Liver (tissue), 3 donors: ENCODE measurements around the gene KDM3B.

Experiments
- EGR1 ChIP-seq, 2 donors: IDR thresholded peaks; 2 replicates each; pipeline ENCODE4 v1.6.1; 2016 to 2018; ENCODE audit warnings: antibody characterized with exemption in 2 of 2, low read depth in 2 of 2
- FOXA1 ChIP-seq: IDR thresholded peaks from 2 replicates; pipeline ENCODE4 v1.6.1; 2016; ENCODE audit warnings: antibody characterized with exemption
- GABPA ChIP-seq, 2 donors: IDR thresholded peaks in 1 of 2; conservative IDR thresholded peaks in 1 of 2; 2 replicates each; pipeline ENCODE4 v1.6.1; 2016; ENCODE audit warnings: antibody characterized with exemption in 2 of 2, mild to moderate bottlenecking in 1 of 2, moderate library complexity in 1 of 2
- HNF4A ChIP-seq, 2 donors: conservative IDR thresholded peaks; 2 replicates each; pipeline ENCODE4 v1.6.1; 2016; ENCODE audit warnings: antibody characterized with exemption in 2 of 2, mild to moderate bottlenecking in 2 of 2
- JUND ChIP-seq, 2 donors: IDR thresholded peaks; 2 replicates each; pipeline ENCODE4 v1.6.1; 2016; ENCODE audit warnings: antibody characterized with exemption in 2 of 2
- NR2F2 ChIP-seq: IDR thresholded peaks from 2 replicates; pipeline ENCODE4 v1.6.1; 2016; ENCODE audit warnings: antibody characterized with exemption
- RAD21 ChIP-seq, 2 donors: IDR thresholded peaks; 2 replicates each; pipeline ENCODE4 v1.6.1; 2016; ENCODE audit warnings: antibody characterized with exemption in 2 of 2, mild to moderate bottlenecking in 2 of 2
- RXRA ChIP-seq, 2 donors: IDR thresholded peaks; 2 replicates each; pipeline ENCODE4 v1.6.1; 2017 to 2018; ENCODE audit warnings: antibody characterized with exemption in 2 of 2, mild to moderate bottlenecking in 1 of 2
- SP1 ChIP-seq: IDR thresholded peaks from 2 replicates; pipeline ENCODE4 v1.6.1; 2018; ENCODE audit warnings: antibody characterized with exemption, mild to moderate bottlenecking
- TAF1 ChIP-seq: conservative IDR thresholded peaks from 2 replicates; pipeline ENCODE4 v1.6.1; 2016; ENCODE audit warnings: antibody characterized with exemption, mild to moderate bottlenecking
- TF ChIP-seq, protein P1 (sequence below): fragments of 150-350 bp; IDR thresholded peaks from 2 replicates; pipeline ENCODE4 v1.5.1; 2017; ENCODE audit warnings: improper control_type of control experiment, low read depth, low read length; ENCODE audit not compliant: missing input control
- TF ChIP-seq, protein P2 (sequence below): IDR thresholded peaks from 2 replicates; pipeline ENCODE4 v1.6.1; 2016; ENCODE audit warnings: antibody characterized with exemption
- TF ChIP-seq, protein P3 (sequence below): IDR thresholded peaks from 2 replicates; pipeline ENCODE4 v1.6.1; 2016; ENCODE audit warnings: antibody characterized with exemption, mild to moderate bottlenecking
- TF ChIP-seq, protein P4 (sequence below): IDR thresholded peaks from 2 replicates; pipeline ENCODE4 v1.6.1; 2016; ENCODE audit warnings: antibody characterized with exemption
- donor health status: healthy.
- donor health status: healthy.

DNA sequence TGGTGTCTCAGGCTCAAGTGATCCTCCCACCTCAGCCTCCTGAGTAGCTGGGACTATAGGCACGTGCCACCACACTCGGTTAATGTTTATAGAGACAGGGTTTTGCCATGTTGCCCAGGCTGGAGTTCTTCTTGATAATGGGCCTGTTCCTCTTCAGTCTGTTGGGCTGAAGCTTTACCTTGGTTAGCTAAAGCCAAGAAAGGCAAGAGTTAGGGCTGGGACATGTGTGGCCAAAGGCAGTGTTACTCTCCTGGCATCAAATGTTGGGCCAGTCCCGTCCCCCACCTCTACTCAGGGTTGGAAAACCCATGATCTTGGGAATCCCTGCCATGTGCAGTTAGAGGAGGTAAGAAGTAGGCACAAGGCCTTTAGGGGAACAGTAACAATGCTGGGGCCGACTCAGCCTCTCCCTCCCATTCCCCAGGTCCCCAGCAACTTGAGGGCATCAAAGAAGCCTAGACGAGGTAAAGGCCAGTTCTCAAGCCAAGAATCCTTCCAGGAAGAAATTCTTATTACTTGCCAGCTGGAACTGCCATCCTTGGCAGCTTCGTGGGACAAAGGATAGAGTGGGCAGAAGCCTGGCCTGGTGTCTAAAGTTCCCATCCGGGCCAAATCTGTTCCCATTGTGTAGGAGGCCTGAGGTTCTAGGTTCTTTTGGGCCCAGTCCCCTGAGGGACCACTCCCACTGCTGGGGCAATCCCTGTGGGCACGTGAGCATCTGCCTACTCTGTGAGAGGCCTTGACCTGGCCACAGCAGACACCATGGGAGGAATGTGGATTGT is 117.2 kb downstream of the KDM3B start:
- TF ChIP-seq, protein P1, sequence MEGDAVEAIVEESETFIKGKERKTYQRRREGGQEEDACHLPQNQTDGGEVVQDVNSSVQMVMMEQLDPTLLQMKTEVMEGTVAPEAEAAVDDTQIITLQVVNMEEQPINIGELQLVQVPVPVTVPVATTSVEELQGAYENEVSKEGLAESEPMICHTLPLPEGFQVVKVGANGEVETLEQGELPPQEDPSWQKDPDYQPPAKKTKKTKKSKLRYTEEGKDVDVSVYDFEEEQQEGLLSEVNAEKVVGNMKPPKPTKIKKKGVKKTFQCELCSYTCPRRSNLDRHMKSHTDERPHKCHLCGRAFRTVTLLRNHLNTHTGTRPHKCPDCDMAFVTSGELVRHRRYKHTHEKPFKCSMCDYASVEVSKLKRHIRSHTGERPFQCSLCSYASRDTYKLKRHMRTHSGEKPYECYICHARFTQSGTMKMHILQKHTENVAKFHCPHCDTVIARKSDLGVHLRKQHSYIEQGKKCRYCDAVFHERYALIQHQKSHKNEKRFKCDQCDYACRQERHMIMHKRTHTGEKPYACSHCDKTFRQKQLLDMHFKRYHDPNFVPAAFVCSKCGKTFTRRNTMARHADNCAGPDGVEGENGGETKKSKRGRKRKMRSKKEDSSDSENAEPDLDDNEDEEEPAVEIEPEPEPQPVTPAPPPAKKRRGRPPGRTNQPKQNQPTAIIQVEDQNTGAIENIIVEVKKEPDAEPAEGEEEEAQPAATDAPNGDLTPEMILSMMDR: no peak
- TF ChIP-seq, protein P2, sequence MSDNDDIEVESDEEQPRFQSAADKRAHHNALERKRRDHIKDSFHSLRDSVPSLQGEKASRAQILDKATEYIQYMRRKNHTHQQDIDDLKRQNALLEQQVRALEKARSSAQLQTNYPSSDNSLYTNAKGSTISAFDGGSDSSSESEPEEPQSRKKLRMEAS: no peak
- TF ChIP-seq JUND (IDR thresholded peaks at IDR 0.05) (peak in 1 of 2 donors; percentile 95), RAD21 (IDR thresholded peaks at IDR 0.05) (peak in 1 of 2 donors; percentile 28), GABPA (IDR thresholded peaks at IDR 0.05 in 1 of 2, conservative IDR thresholded peaks at IDR 0.05 in 1 of 2) (no peak), TAF1 (peak; percentile 50), SP1 (peak; percentile 26), NR2F2 (no peak), EGR1 (IDR thresholded peaks at IDR 0.05; ENCODE audit: low read depth in 2 of 2) (peak in 1 of 2 donors; percentile 78), FOXA1 (no peak), RXRA (IDR thresholded peaks at IDR 0.05) (peak in 1 of 2 donors; percentile 9), HNF4A (conservative IDR thresholded peaks at IDR 0.05) (peak in 1 of 2 donors; percentile 41)
- TF ChIP-seq, protein P3, sequence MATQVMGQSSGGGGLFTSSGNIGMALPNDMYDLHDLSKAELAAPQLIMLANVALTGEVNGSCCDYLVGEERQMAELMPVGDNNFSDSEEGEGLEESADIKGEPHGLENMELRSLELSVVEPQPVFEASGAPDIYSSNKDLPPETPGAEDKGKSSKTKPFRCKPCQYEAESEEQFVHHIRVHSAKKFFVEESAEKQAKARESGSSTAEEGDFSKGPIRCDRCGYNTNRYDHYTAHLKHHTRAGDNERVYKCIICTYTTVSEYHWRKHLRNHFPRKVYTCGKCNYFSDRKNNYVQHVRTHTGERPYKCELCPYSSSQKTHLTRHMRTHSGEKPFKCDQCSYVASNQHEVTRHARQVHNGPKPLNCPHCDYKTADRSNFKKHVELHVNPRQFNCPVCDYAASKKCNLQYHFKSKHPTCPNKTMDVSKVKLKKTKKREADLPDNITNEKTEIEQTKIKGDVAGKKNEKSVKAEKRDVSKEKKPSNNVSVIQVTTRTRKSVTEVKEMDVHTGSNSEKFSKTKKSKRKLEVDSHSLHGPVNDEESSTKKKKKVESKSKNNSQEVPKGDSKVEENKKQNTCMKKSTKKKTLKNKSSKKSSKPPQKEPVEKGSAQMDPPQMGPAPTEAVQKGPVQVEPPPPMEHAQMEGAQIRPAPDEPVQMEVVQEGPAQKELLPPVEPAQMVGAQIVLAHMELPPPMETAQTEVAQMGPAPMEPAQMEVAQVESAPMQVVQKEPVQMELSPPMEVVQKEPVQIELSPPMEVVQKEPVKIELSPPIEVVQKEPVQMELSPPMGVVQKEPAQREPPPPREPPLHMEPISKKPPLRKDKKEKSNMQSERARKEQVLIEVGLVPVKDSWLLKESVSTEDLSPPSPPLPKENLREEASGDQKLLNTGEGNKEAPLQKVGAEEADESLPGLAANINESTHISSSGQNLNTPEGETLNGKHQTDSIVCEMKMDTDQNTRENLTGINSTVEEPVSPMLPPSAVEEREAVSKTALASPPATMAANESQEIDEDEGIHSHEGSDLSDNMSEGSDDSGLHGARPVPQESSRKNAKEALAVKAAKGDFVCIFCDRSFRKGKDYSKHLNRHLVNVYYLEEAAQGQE: no peak
- TF ChIP-seq, protein P4, sequence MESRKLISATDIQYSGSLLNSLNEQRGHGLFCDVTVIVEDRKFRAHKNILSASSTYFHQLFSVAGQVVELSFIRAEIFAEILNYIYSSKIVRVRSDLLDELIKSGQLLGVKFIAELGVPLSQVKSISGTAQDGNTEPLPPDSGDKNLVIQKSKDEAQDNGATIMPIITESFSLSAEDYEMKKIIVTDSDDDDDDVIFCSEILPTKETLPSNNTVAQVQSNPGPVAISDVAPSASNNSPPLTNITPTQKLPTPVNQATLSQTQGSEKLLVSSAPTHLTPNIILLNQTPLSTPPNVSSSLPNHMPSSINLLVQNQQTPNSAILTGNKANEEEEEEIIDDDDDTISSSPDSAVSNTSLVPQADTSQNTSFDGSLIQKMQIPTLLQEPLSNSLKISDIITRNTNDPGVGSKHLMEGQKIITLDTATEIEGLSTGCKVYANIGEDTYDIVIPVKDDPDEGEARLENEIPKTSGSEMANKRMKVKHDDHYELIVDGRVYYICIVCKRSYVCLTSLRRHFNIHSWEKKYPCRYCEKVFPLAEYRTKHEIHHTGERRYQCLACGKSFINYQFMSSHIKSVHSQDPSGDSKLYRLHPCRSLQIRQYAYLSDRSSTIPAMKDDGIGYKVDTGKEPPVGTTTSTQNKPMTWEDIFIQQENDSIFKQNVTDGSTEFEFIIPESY: no peak
